ENCODE measurements around the gene LRIT1.

LRIT1 gene

GRCh38 chr10:84191106-84191505 is 50.2 kb downstream of the LRIT1 start:
- peak; percentile 37 for DNase-seq

GRCh38 chr10:84190621-84191020 is 50.7 kb downstream of the LRIT1 start:
- no peak for DNase-seq

- DNase-seq = no peak
Observed at GRCh38 chr10:84188815-84189214, 52.5 kb downstream of the LRIT1 start.

DNA sequence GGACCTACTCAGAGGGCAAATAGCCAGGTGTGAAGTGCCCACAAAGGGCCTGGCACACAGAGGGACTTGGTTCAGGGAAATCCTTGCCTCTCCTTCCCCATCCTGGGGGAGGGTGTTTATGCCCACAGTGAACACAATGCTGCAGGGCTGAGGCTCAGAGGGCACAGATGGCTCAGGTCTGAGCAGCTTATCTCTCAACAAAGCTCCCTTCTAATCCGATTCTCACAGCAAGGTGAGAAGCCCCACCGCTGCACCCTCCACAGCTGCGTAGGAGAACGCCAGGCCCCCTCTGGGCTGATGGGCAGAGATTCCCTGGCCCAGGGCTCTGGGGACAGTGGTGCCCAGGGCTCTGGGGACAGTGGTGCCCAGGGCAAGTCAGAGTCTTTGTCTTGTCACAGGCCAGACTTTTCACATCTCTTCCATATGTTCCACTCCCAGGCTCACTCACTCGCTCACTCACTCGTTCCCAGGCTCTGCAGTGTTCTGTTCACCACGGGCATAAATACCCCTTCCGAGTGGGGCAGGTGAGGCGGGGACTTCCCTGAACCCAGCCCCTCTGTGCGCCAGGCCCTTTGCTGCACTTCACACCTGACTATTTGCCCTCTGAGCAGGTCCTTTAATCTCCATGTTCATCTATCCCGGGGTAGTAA is 55.7 kb downstream of the LRIT1 start:
- no peak for DNase-seq

DNA sequence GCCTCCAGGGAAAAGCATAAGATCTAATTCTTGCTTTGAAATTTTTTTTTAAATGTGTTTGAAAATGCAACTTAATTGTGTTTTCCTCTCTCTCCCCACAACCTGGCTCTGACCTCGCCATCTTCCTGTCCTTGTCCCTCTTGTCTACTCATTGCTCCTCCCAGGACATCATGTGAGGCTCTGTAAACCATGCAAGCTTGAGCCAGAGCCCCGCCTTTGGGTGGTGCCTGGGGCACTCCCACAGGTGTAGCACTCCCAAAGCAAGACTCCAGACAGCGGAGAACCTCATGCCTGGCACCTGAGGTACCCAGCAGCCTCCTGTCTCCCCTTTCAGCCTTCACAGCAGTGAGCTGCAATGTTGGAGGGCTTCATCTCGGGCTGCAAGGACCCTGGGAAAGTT is 56.8 kb downstream of the LRIT1 start:
- no peak for DNase-seq

DNA sequence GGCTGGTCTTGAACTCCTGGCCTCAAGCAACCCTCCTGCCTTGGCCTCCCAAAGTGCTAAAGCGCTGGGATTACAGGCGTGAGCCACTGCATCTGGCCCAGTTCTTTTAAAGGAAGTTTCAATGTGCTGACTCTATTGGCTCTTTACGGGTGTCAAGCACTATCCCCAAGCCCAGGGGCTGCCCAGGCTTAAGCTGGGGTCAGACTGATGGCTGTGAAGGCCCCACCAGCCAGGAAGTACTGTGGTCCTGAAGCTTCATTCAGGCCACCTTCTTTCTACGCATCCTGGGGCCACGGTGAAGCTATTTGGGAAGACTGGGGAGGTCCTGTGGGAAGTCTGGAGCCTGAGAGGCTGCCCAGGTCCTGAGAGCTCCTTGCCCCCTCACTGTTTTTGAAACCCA is 59.7 kb downstream of the LRIT1 start:
- DNase-seq = no peak

Measured in CD4-positive, alpha-beta T cell treated with Interleukin-17A for 1 hour (primary cell).